Right lung (tissue), 5 donors: ENCODE data around the gene GLTP. TPM values are rescaled to one million over a fixed set of nuclear protein-coding genes. Genes with fewer than 3 reads are reported as not detected.

ENCODE experiments used
- DNase-seq, 2 donors: peaks; one replicate each; pipeline ENCODE4 v3.0.0-alpha.2; 2013
- polyA plus RNA-seq, 5 donors: library from polyadenylated mRNA; unstranded; fragments of 120-200 nt; gene quantifications; one replicate each; pipeline versions ENCODE4 v1.2.1 to v1.2.3, GENCODE V29; 2013; ENCODE audit warnings: inconsistent platforms in 1 of 5, low replicate concordance in 1 of 5; ENCODE audit not compliant: insufficient read length in 5 of 5, insufficient read depth in 1 of 5

GLTP gene
- polyA plus RNA-seq, 5 donors = 25.6 to 38.8 (median 32.0) TPM

DNA sequence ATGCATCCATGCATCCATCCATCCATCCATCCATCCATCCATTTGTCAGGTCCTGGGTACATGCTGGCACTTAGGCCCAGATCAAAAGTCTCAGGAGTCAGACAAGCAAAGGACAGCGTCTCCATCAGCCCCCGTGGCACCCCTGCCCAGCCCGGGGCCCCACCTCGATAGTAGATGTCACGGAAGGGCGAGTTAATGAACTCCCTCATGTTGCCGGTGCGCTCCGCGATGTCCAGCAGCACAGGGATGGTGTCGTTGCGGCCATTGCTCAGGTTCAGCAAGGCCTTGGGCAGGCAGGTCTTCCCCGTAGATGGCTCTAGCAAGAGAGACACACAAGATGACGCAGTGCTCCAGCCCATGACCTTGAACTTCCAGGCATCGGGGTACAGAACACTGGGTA, 77.5 kb downstream of the GLTP start:
- no peak for DNase-seq

Other genes starting within 250 kb of the GLTP start
- gene FAM222A, start 166.7 kb downstream of the GLTP start, polyA plus RNA-seq = 1 to 10 TPM; 1.6 to 2.8 (median 1.8) TPM
- 1 to 10 TPM; 2.6 to 4.0 (median 2.8) TPM for gene TRPV4, start 47.1 kb downstream of the GLTP start, polyA plus RNA-seq
- 10 to 100 TPM; 19.8 to 26.0 (median 20.7) TPM for gene TCHP, start 19.7 kb upstream of the GLTP start, polyA plus RNA-seq
- gene GIT2, start 115.8 kb upstream of the GLTP start, polyA plus RNA-seq = 10 to 100 TPM; 41.8 to 58.1 (median 54.7) TPM
- gene ANKRD13A, start 118.9 kb upstream of the GLTP start, polyA plus RNA-seq = 10 to 100 TPM; 34.4 to 45.6 (median 40.6) TPM
- 10 to 100 TPM; 32.3 to 38.3 (median 36.0) TPM for gene C12orf76, start 168.0 kb upstream of the GLTP start, polyA plus RNA-seq
- gene IFT81, start 243.8 kb upstream of the GLTP start, polyA plus RNA-seq = 10 to 100 TPM; 30.8 to 49.5 (median 44.2) TPM